DND-41 (cell line): Measurements from ENCODE around the gene PAK1.

Experiments
- EZH2 ChIP-seq: IDR thresholded peaks from 3 replicates; pipeline ENCODE4 v1.6.1; 2012; ENCODE audit warnings: borderline replicate concordance, low read depth, mild to moderate bottlenecking, moderate library complexity, low read length, inconsistent platforms; ENCODE audit not compliant: severe bottlenecking
- TF ChIP-seq, protein P1 (sequence below): IDR thresholded peaks from 2 replicates; pipeline ENCODE4 v1.5.1; 2012; ENCODE audit warnings: borderline replicate concordance, low read length, moderate library complexity, mild to moderate bottlenecking; ENCODE audit not compliant: poor library complexity, severe bottlenecking; ENCODE audit errors: extremely low read depth

DNA sequence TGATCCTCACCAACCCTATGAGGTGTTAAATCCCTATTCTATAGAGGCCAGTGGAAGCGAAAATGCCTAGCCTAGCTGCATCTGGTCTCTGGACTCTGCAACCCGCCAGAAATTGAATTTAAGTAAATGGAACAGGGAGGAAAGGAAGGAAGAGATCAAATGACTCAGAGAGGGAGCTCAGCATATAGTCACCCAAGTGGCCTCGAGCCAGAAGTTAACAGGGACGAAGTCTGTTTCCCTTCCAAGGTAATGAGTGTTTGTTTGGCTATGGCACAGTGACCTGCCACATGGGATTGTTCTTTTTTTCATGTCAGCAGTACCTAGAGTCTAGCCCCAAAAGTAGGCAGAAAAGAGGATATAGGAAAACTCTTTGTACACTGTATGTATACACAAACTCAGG, 66.3 kb downstream of the PAK1 start:
- TF ChIP-seq, protein P1, sequence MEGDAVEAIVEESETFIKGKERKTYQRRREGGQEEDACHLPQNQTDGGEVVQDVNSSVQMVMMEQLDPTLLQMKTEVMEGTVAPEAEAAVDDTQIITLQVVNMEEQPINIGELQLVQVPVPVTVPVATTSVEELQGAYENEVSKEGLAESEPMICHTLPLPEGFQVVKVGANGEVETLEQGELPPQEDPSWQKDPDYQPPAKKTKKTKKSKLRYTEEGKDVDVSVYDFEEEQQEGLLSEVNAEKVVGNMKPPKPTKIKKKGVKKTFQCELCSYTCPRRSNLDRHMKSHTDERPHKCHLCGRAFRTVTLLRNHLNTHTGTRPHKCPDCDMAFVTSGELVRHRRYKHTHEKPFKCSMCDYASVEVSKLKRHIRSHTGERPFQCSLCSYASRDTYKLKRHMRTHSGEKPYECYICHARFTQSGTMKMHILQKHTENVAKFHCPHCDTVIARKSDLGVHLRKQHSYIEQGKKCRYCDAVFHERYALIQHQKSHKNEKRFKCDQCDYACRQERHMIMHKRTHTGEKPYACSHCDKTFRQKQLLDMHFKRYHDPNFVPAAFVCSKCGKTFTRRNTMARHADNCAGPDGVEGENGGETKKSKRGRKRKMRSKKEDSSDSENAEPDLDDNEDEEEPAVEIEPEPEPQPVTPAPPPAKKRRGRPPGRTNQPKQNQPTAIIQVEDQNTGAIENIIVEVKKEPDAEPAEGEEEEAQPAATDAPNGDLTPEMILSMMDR: no peak
- no peak for TF ChIP-seq EZH2
